GM12873 (cell line): ENCODE measurements around the gene YAF2.

Experiments
- CTCF ChIP-seq: IDR thresholded peaks from 2 replicates; pipeline ENCODE4 v1.5.1; 2012; ENCODE audit warnings: low read depth, mild to moderate bottlenecking, moderate library complexity, low read length, control low read depth; ENCODE audit not compliant: insufficient read depth; ENCODE audit errors: missing control alignments

YAF2 gene

GRCh38 chr12:42172441-42173210, 65.4 kb downstream of the YAF2 start:
- TF ChIP-seq CTCF, result no peak

- no peak for TF ChIP-seq CTCF
Observed at GRCh38 chr12:42167711-42168110, 70.3 kb downstream of the YAF2 start.

GRCh38 chr12:42166501-42166900, 71.5 kb downstream of the YAF2 start:
- TF ChIP-seq CTCF, result no peak

GRCh38 chr12:42163913-42164312, 74.1 kb downstream of the YAF2 start:
- TF ChIP-seq CTCF, result no peak

GRCh38 chr12:42162965-42163364, 75.1 kb downstream of the YAF2 start:
- TF ChIP-seq CTCF, result no peak

- TF ChIP-seq CTCF, result no peak
Observed at GRCh38 chr12:42162193-42162592, 75.9 kb downstream of the YAF2 start.

GRCh38 chr12:42161529-42161928, 76.5 kb downstream of the YAF2 start:
- no peak for TF ChIP-seq CTCF
